ENCODE data around the gene KLHL11.

- no peak for TF ChIP-seq PKNOX1 (IDR thresholded peaks at IDR 0.05)
- TF ChIP-seq HMG20B (CRISPR knock-in tag; IDR thresholded peaks at IDR 0.05) = no peak
- no peak for TF ChIP-seq SAP30 (IDR thresholded peaks at IDR 0.05; ENCODE audit: borderline replicate concordance, insufficient read depth, low read depth, low read length, poor library complexity, severe bottlenecking)
- TF ChIP-seq, protein P1, sequence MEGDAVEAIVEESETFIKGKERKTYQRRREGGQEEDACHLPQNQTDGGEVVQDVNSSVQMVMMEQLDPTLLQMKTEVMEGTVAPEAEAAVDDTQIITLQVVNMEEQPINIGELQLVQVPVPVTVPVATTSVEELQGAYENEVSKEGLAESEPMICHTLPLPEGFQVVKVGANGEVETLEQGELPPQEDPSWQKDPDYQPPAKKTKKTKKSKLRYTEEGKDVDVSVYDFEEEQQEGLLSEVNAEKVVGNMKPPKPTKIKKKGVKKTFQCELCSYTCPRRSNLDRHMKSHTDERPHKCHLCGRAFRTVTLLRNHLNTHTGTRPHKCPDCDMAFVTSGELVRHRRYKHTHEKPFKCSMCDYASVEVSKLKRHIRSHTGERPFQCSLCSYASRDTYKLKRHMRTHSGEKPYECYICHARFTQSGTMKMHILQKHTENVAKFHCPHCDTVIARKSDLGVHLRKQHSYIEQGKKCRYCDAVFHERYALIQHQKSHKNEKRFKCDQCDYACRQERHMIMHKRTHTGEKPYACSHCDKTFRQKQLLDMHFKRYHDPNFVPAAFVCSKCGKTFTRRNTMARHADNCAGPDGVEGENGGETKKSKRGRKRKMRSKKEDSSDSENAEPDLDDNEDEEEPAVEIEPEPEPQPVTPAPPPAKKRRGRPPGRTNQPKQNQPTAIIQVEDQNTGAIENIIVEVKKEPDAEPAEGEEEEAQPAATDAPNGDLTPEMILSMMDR (IDR thresholded peaks at IDR 0.05 in 2 of 3, conservative IDR thresholded peaks at IDR 0.05 in 1 of 3; ENCODE audit: insufficient read depth in 2 of 3, low read depth in 1 of 3, low read length in 3 of 3) = no peak
- no peak for TF ChIP-seq FIP1L1 (IDR thresholded peaks at IDR 0.05; ENCODE audit: low read depth, low read length, poor library complexity, severe bottlenecking)
- TF ChIP-seq ZNF785 (CRISPR knock-in tag; IDR thresholded peaks at IDR 0.05) = no peak
- TF ChIP-seq MYBL2 (IDR thresholded peaks at IDR 0.05; ENCODE audit: low read depth) = no peak
- no peak for TF ChIP-seq MYBL2 (CRISPR knock-in tag; IDR thresholded peaks at IDR 0.05; ENCODE audit: borderline replicate concordance)
- TF ChIP-seq, protein P2, sequence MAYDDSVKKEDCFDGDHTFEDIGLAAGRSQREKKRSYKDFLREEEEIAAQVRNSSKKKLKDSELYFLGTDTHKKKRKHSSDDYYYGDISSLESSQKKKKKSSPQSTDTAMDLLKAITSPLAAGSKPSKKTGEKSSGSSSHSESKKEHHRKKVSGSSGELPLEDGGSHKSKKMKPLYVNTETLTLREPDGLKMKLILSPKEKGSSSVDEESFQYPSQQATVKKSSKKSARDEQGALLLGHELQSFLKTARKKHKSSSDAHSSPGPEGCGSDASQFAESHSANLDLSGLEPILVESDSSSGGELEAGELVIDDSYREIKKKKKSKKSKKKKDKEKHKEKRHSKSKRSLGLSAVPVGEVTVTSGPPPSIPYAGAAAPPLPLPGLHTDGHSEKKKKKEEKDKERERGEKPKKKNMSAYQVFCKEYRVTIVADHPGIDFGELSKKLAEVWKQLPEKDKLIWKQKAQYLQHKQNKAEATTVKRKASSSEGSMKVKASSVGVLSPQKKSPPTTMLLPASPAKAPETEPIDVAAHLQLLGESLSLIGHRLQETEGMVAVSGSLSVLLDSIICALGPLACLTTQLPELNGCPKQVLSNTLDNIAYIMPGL (CRISPR knock-in tag; IDR thresholded peaks at IDR 0.05) = no peak
- no peak for TF ChIP-seq LARP7 (IDR thresholded peaks at IDR 0.05)
- no peak for TF ChIP-seq ATF6 (CRISPR knock-in tag; IDR thresholded peaks at IDR 0.05)
- no peak for TF ChIP-seq PTRF (tag; IDR thresholded peaks at IDR 0.05)
- TF ChIP-seq POLR2A (conservative IDR thresholded peaks at IDR 0.05) = no peak
- TF ChIP-seq MAFF (IDR thresholded peaks at IDR 0.05; ENCODE audit: low read length) = no peak
These were observed 8.5 kb upstream of the KLHL11 start for GRCh38 chr17:41873559-41874292.

All from K562 (cell line).